DMS79 (cell line): Measurements from ENCODE around the gene CISD3.
A peak's percentile ranks its signal among the peaks of the same experiment; 100 is the strongest.

Experiments used
- DNase-seq: peaks from one replicate; lab custom pipeline; 2025; lab: John Stamatoyannopoulos, UW

The CISD3 gene

GRCh38 chr17:38729886-38730525 is at the start of gene CISD3:
TSS of gene CISD3 (plus strand) at chr17:38730341. CDS start at chr17:38730359, 18 bp downstream.
- peak; percentile 40 for DNase-seq

GRCh38 chr17:38681096-38681495 is 49.0 kb upstream of the CISD3 start:
- DNase-seq, result no peak

GRCh38 chr17:38685491-38685890 is 44.6 kb upstream of the CISD3 start:
- DNase-seq, result no peak

- DNase-seq, result no peak
Observed at GRCh38 chr17:38687286-38687685, 42.9 kb upstream of the CISD3 start.

GRCh38 chr17:38690386-38690785 is 39.8 kb upstream of the CISD3 start:
- DNase-seq, result no peak

- no peak for DNase-seq
Observed at GRCh38 chr17:38691154-38691553, 39.0 kb upstream of the CISD3 start.

GRCh38 chr17:38693700-38694329 is 36.3 kb upstream of the CISD3 start:
- DNase-seq, result no peak

- no peak for DNase-seq
Observed at GRCh38 chr17:38697061-38697820, 32.9 kb upstream of the CISD3 start.

- no peak for DNase-seq
Observed at GRCh38 chr17:38698760-38699159, 31.4 kb upstream of the CISD3 start.

- peak; percentile 30 for DNase-seq
Observed at GRCh38 chr17:38701504-38702165, 28.5 kb upstream of the CISD3 start.

GRCh38 chr17:38702166-38702915 is 27.8 kb upstream of the CISD3 start:
- DNase-seq, result peak; percentile 65

GRCh38 chr17:38702916-38703741 is 27.0 kb upstream of the CISD3 start:
- no peak for DNase-seq

- peak; percentile 71 for DNase-seq
Observed at GRCh38 chr17:38703742-38704605, 26.2 kb upstream of the CISD3 start.

GRCh38 chr17:38704606-38705522 is 25.3 kb upstream of the CISD3 start, which contains the start of gene MLLT6:
TSS of gene MLLT6 (plus strand) at chr17:38705273. CDS start at chr17:38705633, 360 bp downstream.
- peak; percentile 39 for DNase-seq

GRCh38 chr17:38705523-38705802 is 24.7 kb upstream of the CISD3 start:
- DNase-seq, result no peak

- peak; percentile 32 for DNase-seq
Observed at GRCh38 chr17:38705803-38706504, 24.2 kb upstream of the CISD3 start.

GRCh38 chr17:38706505-38707216 is 23.5 kb upstream of the CISD3 start:
- no peak for DNase-seq
